ENCODE data around the gene LTO1.
A peak's percentile ranks its signal among the peaks of the same experiment; 100 is the strongest.

LTO1 gene

GRCh38 chr11:69644071-69644961 is 30.8 kb downstream of the LTO1 start:
- peak; percentile 32 for DNase-seq

- DNase-seq: no peak
Observed at GRCh38 chr11:69643646-69644045, 31.5 kb downstream of the LTO1 start.

DNA sequence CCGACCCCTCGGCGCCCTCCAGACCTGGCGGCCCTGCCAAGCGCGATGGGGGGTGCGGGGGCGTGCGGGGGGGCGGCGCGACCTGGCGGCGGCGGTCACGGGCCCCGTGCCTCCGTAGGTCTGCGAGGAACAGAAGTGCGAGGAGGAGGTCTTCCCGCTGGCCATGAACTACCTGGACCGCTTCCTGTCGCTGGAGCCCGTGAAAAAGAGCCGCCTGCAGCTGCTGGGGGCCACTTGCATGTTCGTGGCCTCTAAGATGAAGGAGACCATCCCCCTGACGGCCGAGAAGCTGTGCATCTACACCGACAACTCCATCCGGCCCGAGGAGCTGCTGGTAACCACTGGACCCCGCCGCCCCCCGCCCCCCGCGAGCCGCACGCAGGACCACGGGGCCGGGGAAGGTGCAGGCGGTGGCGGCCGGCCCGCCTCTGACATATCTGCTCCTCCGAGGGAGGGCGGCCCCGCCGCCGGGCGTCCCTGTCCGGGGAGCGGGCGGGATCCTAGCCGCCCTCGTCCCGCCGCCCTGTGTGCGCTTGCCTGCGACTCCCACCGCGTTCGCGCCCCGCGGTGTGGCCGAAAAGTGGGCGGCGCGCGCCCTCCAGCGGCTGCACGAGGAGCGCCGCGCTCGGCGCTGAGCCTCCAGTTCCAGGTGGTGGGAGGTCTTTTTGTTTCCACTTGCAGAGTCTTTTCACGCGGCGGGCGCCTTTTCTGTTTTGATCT is 32.1 kb downstream of the LTO1 start:
- peak; percentile 74 for DNase-seq

DNA sequence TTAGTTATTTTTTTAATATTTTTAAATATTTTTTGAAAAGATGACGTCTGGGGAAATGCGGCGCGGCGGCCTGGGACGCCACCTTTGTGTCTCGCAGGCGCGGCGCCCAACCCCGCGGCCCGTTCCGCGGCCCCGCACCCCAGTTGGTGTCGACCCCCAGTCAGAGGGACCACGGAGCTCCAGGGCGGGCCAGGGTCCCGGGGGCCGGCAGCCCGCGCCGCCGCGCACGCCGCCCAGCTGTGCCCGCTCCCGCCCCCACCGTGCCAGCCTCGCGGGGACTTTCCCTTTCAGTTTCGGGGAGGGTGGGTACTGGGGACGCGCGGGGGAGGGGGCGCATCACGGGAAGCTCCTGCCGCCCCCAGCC is 32.6 kb downstream of the LTO1 start:
- DNase-seq: no peak

DNA sequence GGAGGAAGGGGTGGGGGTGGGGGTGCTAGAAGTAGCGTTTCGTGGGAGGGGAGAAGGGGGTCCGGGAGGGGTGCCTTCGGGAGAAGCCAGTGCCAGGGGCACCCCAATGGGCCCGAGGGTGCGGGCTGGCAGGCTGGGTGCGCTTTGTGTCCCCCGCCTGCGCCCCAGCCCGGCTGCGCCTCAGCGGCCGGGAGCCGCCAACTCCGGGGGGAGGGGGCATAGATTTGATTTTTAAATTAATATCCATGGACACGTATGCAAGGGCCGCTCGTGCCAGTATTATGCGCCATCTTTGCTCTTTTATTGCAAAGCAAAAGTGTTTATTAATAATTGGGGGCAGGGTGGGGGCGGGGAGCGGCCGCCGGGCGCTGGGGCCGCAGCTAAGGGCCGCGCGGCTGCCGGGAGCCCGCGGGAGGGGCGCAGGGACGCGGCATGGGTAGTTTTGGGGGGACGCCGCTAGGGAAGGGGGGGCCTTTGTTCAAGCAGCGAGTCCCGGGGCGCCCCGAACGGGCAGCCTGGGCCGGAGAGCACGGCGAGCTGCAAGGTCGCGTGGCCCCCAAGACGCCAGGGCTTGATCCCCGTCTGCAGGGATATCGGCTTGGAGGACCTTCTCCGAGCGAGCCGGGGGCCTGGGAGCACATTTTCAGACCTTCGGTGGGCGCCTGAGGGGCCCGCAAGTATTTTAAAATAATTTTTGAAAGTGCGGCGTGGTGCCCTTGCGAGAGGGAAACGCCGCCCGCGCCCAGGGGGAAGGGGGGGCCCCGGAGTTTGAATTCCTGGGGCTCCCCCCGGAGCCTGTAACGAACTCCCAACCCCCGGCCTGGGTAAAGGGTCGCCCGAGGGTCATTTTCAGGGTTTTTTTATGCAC is 33.2 kb downstream of the LTO1 start:
- no peak for DNase-seq

DNA sequence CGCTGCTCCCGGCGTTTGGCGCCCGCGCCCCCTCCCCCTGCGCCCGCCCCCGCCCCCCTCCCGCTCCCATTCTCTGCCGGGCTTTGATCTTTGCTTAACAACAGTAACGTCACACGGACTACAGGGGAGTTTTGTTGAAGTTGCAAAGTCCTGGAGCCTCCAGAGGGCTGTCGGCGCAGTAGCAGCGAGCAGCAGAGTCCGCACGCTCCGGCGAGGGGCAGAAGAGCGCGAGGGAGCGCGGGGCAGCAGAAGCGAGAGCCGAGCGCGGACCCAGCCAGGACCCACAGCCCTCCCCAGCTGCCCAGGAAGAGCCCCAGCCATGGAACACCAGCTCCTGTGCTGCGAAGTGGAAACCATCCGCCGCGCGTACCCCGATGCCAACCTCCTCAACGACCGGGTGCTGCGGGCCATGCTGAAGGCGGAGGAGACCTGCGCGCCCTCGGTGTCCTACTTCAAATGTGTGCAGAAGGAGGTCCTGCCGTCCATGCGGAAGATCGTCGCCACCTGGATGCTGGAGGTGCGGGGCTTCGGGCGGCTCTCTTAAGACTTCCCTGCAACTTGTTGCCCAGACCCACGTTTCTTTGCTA is 34.1 kb downstream of the LTO1 start, which contains the start of gene CCND1:
TSS of gene CCND1 (plus strand) at position 162 of the 587 bp plus-strand sequence. CDS start at position 320, 158 bp downstream.
- peak; percentile 53 for DNase-seq

- no peak for DNase-seq
Observed at GRCh38 chr11:69640260-69640994, 34.7 kb downstream of the LTO1 start.

GRCh38 chr11:69639831-69640230 is 35.3 kb downstream of the LTO1 start:
- no peak for DNase-seq

DNA sequence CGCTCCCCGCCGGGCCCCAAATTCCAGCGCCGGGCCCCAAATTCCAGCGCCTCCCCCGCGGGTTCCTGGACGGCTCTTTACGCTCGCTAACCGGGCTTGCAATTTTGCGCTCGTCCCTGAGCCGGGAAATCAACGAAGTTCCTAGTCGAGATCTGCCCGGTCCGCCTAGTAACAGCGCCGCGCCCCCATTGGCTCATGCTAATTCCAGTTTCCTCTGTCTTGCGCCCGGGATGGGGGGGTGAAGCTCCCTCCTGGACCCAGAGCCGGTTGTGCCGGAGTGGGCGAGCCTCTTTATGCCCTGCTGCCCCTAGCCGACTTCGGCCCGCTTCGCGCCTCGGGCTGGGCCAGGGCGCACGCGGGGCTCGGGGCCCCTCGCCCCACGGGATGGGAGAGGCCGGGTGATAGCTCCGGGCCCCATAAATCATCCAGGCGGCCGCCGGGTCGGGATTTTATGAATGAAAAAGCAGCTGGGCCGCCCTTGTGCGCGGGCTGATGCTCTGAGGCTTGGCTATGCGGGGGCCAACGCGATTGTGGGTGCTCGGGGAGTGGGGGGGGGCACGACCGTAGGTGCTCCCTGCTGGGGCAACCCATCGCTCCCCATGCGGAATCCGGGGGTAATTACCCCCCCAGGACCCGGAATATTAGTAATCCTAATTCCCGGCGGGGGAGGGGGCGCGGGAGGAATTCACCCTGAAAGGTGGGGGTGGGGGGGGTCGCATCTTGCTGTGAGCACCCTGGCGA is 36.0 kb downstream of the LTO1 start:
- peak; percentile 35 for DNase-seq

DNA sequence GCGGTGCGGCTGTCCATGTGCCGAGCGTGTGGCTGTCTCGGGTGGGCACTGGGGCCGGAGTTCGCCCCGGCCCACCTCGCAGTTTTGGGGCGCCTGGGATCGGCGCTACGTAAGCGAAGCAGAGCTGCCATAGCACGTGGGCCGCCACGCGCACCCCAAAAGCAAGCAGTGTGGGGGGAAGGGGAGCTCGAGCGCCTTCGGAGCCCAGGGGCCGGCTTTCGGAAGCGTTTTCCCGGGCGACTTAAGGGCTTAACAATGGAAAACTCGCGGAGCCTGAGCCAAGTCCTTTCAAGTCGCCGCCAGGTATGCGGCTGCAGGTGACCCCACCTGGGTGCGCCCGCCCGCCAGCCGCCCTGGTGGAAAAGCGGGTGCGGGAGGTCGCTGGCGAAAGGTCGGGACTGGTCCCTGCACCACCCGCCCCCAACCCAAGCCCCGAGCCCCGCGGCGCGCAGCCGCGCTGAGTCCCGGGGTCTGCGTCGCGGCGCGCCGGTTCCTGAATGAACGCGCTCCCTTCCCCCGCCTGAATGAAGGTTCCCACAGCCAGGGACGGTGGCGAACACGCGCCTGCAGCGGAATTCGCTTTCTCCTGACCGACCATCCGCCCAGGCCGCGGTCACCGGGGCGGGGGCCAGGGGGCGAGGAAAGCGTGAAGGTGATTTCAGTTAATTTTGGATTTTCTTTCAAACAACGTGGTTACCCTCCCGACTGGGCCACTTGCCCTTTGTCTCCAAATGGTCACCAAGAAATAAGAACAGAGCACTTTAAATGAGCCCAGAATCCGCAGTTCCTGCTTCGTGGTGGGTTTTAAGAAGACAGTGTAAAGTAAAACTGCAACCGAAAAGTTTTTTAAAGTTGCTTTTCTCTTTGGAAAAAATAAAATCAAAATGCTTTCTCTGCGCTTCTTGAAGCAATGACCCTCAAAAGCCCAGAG is 36.9 kb downstream of the LTO1 start:
- DNase-seq: no peak

- no peak for DNase-seq
Observed at GRCh38 chr11:69637198-69637940, 37.8 kb downstream of the LTO1 start.

DNA sequence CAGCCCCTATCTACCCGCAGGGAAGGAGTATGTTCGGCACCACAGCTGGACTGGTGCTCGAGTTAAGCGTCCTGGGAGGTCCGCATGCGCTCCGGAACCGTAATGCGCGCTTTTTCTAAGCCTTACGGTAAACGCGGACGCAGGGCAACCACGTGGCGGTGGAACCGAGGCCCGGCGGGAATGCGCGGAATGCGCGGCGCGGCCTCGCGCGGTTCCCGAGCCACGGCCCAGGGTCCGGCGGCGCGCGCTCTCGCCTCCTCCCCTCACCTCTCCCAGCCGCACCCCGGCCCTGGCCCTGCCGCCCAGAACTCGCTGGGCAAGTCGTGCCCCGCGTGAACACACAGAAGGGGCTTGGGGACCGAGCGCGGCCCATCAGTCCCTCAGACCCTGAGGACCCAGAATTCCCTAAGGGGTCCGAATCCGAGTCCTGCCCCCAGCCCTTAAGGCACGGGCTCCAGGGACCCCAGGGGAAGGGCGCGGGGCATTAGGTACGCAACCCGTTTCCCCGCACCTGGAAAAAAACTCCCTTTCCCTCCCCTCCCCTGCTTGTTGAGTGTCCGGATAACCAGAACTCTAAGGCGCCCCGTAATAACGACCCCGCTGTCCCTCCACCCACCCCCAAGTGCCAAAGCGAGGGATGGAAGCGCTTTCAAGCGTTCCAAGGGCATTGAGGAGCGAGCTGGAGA is 38.5 kb downstream of the LTO1 start:
- no peak for DNase-seq

DNA sequence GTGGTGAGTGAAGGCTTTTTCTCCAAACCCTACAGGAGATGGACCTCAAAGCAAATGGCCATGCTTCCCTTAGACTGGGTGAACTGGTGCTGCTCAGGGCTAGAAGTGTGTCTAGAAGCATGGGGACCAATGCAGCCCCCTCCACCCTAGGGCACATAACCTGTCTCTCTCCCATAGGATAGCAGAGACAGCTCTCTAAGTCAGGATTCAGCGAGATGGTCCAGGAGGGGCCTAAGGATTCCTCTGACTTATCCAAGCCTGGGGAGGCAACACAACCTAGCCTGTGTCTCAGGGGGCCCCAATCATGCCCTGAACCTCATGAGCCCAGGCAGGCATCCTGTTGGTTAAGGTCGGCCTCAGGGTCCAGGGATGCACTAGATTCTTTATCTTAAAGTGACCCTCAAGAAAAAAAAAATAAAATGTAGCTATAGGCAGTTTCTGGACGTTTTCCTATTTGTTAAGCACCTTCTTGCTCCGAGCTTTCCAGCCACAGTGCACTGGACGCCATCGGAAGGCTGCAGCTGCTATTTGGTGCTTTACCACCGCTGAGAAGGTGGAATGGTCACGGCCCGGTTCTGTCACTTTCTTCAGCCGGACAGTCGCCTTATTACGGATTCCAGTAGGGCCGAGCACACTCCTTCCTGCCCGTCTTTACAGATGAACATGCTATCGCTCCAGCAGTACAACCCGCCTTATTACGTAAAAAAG is 39.2 kb downstream of the LTO1 start:
- no peak for DNase-seq

- DNase-seq: no peak
Observed at GRCh38 chr11:69635195-69635594, 40.0 kb downstream of the LTO1 start.

GRCh38 chr11:69634590-69634989 is 40.6 kb downstream of the LTO1 start:
- no peak for DNase-seq

GRCh38 chr11:69634069-69634468 is 41.1 kb downstream of the LTO1 start:
- DNase-seq: no peak

DNA sequence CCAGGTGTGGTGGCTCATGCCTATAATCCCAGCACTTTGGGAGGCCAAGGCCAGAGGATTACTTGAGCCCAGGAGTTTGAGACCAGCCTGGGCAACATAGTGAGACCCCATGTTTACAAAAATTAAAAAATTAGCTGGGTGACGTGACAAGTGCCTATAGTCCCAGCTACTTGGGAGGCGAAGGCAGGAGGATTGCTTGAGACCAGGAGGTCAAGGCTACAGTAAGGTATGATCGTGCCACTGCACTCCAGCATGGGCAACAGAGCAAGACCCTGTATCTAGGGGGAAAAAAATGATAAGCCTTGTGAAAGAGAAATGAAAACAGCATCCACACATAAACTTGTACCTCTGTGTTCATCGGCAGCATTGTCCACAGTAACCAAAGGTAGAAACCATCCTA is 42.3 kb downstream of the LTO1 start:
- no peak for DNase-seq

GRCh38 chr11:69630424-69630823 is 44.7 kb downstream of the LTO1 start:
- no peak for DNase-seq
